Activated naive CD4-positive, alpha-beta T cell treated with anti-CD3 and anti-CD28 coated beads, Interleukin-2, amount 10 ng/mL, durations not matched to agents 7 days and 5 days (primary cell): ENCODE measurements around the gene NRG2.

Experiments used
- CTCF ChIA-PET: fragments of 350-600 bp; sonication (Branson Sonifier 250); formaldehyde crosslinking; loops from one replicate; lab custom pipeline; 2021; ENCODE audit warnings: antibody characterized with exemption; lab: Charles Lee
- DNase-seq: peaks from one replicate; pipeline ENCODE4 v3.0.0-alpha.2; 2020
- H3K27ac Mint-ChIP-seq: one replicate; pipeline ENCODE4 v1.8.0; 2021; ENCODE audit warnings: mild to moderate bottlenecking, moderate library complexity, mixed read lengths
- H3K27me3 Mint-ChIP-seq: one replicate; pipeline ENCODE4 v1.8.0; 2021; ENCODE audit warnings: mild to moderate bottlenecking, mixed read lengths
- H3K36me3 Mint-ChIP-seq: one replicate; pipeline ENCODE4 v1.8.0; 2021; ENCODE audit warnings: mixed read lengths
- H3K4me1 Mint-ChIP-seq: one replicate; pipeline ENCODE4 v1.8.0; 2021; ENCODE audit warnings: mixed read lengths
- H3K4me3 Mint-ChIP-seq: one replicate; pipeline ENCODE4 v1.8.0; 2021; ENCODE audit warnings: mild to moderate bottlenecking, moderate library complexity, mixed read lengths
- H3K9me3 Mint-ChIP-seq: one replicate; pipeline ENCODE4 v1.8.0; 2021; ENCODE audit warnings: mixed read lengths

NRG2 gene

DNA sequence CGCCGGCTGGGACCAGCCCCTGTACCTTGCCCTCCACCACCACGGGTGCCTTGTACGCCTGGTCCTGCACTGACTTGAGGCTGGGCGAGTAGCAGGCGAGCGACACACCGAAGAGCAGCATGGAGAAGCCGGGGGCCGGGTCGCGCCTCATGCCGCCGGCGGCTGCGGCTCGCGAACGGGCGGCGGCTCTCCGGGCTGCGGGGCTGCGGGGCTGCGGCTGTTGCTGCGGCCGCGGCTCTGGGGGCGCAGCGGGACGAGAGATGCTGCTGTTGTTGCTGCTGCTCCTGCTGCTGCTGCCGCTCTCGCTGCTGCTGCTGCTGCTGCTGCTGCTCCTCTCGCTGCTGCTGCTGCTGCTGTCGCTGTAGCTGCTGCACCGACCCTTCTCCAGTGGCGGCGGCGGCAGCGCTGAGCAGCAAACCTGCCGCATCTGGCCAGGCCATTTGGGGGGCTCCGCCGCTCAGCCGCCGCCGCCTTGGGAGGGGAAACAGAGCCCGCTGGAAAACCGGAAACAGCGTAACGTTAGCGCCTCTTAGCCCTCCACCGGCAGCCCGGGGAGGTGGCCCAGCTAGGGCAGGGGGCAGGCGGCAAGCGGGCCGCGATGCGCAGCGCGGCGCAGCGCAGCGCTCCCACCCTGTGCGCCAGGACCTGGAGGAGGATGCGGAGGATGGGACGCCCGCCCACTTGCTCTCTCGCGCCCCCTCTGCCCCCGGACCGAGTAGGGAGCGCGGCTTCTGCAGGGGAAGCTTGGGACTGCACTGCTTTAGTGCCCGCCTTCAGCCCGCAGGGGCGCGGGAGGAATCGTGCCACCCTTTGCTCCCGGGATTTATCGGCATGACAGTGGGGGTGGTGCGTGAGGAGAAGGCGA lies at the start of gene NRG2:
Gene NRG2 (minus strand): TSS at position 657 of the 865 bp plus-strand sequence.
- H3K4me3 Mint-ChIP-seq, result peak within 1 kb of the TSS; percentile 55
- CTCF ChIA-PET, result interaction anchor here (1.0 to 1.4 kb wide), 3 partner anchors 30 to 104 kb away, joined by 3 to 4 read pairs (median 4); no protein-coding TSS in a partner anchor
- peak; percentile 65 for DNase-seq
- H3K9me3 Mint-ChIP-seq, result no peaks in the 10 kb centered on the region
- H3K36me3 Mint-ChIP-seq, result no peaks in the 10 kb centered on the region
- H3K27ac Mint-ChIP-seq, result no peak within 1 kb of the TSS
- peaks cover 77% of the 10 kb centered on the region for H3K27me3 Mint-ChIP-seq
- peaks cover 21% of the 10 kb centered on the region for H3K4me1 Mint-ChIP-seq

DNA sequence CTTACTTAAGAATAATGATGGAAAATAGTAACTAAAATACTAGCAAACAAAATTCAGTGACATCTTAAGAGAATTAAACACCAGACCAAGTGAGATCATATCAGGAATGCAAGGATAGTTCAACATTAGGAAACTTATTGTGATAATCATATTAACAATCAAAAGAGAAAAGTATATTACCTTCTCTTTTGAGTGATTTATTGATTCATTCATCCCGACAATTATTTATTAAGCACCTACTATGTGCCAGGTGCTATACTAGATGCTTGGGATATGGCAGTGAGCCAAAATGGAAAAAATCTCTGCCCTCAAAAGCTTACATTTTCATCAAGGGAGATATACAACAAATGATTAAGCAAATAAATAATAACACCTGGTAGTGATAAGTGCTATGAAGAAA lies 47.2 kb upstream of the NRG2 start:
- no peak for DNase-seq
- peaks cover 28% of the 10 kb centered on the region for H3K27me3 Mint-ChIP-seq
- CTCF ChIA-PET, result no interaction called here
- H3K4me3 Mint-ChIP-seq, result no peak overlapping the region
- H3K27ac Mint-ChIP-seq, result no peak overlapping the region
- H3K9me3 Mint-ChIP-seq, result peaks cover 17% of the 10 kb centered on the region
- H3K36me3 Mint-ChIP-seq, result peaks cover 3% of the 10 kb centered on the region
- H3K4me1 Mint-ChIP-seq, result no peaks in the 10 kb centered on the region

DNA sequence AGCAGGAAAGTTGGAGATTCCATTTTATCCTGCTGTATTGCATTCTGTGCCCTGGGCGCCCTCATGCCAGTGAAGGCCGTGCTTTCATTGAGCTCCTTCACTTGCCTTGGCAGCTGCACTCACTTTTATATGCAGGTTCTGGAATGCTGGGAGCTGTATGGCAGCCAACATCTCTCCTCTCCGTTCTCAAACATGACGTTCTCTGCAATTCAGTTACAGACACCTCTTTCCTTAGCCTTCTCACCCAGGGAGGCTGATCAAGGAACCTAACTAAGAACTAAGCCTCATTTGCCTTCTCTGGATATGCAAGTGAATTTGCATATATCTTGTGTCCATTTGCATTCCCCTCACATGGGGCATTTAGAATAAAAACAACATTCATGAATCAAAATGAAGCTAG lies 41.4 kb upstream of the NRG2 start:
- no peaks in the 10 kb centered on the region for H3K4me1 Mint-ChIP-seq
- H3K27me3 Mint-ChIP-seq, result peaks cover 47% of the 10 kb centered on the region
- H3K9me3 Mint-ChIP-seq, result peaks cover 4% of the 10 kb centered on the region
- no peak overlapping the region for H3K27ac Mint-ChIP-seq
- no peak for DNase-seq
- peaks cover 2% of the 10 kb centered on the region for H3K36me3 Mint-ChIP-seq
- CTCF ChIA-PET, result interaction anchor here (0.8 to 1.1 kb wide), 2 partner anchors 9 to 22 kb away, joined by 3 read pairs; no protein-coding TSS in a partner anchor
- no peak overlapping the region for H3K4me3 Mint-ChIP-seq

DNA sequence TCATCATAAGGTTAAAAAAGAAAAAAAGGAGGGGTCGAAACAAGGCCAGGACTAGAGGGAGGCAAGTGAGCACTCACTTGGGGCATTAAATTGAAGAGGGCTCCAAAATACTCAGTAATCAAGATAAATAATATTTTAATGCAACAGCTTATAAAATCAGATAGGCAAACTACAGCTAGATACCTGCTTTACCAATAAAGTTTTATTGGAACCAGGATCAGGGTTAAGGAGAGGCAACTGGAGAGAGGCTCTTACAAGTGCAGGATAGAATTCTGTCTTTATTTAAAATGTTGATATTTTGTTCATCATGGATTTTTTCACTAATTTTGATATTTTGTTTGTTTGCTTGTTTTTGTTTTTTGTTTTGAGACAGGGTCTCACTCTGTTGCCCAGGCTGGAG lies 40.6 kb upstream of the NRG2 start:
- no peak overlapping the region for H3K4me3 Mint-ChIP-seq
- no peaks in the 10 kb centered on the region for H3K36me3 Mint-ChIP-seq
- no peaks in the 10 kb centered on the region for H3K4me1 Mint-ChIP-seq
- peaks cover 47% of the 10 kb centered on the region for H3K27me3 Mint-ChIP-seq
- no peaks in the 10 kb centered on the region for H3K9me3 Mint-ChIP-seq
- DNase-seq, result no peak
- H3K27ac Mint-ChIP-seq, result no peak overlapping the region
- CTCF ChIA-PET, result no interaction called here

DNA sequence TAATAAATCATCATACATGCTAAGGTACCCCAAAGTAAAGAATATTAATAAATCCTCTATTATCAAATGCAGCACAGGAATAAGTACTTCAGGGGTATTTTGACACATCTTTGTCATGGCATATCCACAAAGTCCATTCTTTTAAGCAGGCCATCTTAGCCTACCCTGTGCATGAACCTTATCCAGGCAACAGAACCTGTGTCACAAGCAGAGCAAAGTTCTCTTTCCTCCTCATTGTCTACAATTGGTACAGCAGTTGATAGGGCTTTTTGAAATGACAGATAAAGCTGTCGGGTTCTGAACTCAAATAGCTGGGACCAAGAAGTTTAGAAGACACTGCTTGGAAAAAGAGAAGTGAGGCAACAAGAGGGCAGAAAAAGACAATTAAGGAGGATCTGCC lies 40.0 kb upstream of the NRG2 start:
- Mint-ChIP-seq H3K27me3 (peaks cover 42% of the 10 kb centered on the region), H3K9me3 (no peaks in the 10 kb centered on the region), H3K27ac (no peak overlapping the region), H3K4me1 (no peaks in the 10 kb centered on the region), H3K36me3 (no peaks in the 10 kb centered on the region), H3K4me3 (no peak overlapping the region)
- no peak for DNase-seq
- CTCF ChIA-PET, result no interaction called here

DNA sequence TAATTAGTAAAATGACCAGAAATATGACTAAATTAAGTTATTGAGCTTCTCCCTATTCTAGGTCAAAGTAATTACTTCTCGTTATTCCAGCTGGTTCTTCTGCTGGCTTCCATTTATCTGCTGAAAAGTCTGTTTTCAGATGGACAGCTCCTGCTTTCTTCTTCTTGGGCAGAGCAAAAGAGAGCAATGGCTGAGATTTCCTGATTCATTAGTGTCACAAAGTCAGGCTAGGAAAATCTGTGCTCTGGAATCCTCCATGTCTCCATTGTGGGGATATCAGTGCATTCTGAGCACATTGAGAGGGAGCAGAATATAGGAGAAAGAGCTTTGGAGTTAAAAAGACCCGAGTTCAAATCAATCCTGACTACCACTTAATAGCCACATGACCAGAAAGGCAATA lies 33.7 kb upstream of the NRG2 start:
- no peak for DNase-seq
- no peaks in the 10 kb centered on the region for H3K9me3 Mint-ChIP-seq
- no peaks in the 10 kb centered on the region for H3K4me1 Mint-ChIP-seq
- no peaks in the 10 kb centered on the region for H3K36me3 Mint-ChIP-seq
- peaks cover 29% of the 10 kb centered on the region for H3K27me3 Mint-ChIP-seq
- CTCF ChIA-PET, result interaction anchor here (6.1 to 8.4 kb wide), 2 partner anchors 67 to 79 kb away, joined by 112 to 120 read pairs; no protein-coding TSS in a partner anchor
- no peak overlapping the region for H3K27ac Mint-ChIP-seq
- H3K4me3 Mint-ChIP-seq, result no peak overlapping the region

DNA sequence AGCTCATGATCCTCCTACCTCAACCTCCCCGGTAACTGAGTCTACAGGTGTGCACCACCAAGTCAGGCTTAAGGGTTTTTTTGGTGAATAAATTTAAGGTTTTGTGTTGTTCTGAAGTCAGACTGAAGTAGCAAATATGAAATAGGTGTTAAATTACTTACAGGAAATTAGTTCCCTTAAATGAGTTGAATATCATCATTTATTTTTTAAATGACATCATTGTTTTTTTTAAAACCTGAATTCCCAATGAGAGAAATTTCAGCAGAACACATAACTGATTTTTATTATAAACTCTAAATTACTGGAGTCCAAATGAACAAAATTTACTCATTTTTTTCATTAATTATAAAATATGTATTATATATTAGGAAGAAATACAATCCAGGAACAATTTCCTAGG lies 33.0 kb upstream of the NRG2 start:
- Mint-ChIP-seq H3K4me1 (no peaks in the 10 kb centered on the region), H3K4me3 (no peak overlapping the region), H3K36me3 (no peaks in the 10 kb centered on the region), H3K9me3 (no peaks in the 10 kb centered on the region), H3K27me3 (peaks cover 23% of the 10 kb centered on the region), H3K27ac (no peak overlapping the region)
- DNase-seq, result no peak
- CTCF ChIA-PET, result interaction anchor here (0.8 to 8.4 kb wide), 3 partner anchors 40 to 80 kb away, joined by 4 to 120 read pairs (median 112); no protein-coding TSS in a partner anchor

DNA sequence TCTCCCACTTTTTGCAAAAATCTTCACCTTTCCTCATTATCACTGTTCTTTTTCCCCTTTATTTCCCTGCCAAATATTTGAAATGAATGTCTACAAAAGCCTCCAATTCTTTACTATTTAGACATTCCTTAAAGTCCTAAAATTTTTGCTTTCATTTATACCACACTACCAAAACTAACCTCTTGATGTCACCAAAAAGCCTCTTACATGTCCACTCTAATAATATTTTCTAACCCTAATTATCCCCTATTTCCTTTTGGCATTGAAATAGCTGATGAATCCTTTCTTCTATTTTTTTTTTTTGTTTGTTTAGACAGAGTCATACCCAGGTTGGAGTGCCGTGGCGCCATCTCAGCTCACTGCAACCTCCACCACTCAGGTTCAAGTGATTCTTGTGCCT lies 32.3 kb upstream of the NRG2 start:
- DNase-seq, result no peak
- CTCF ChIA-PET, result interaction anchor here (0.6 to 8.4 kb wide), 5 partner anchors 10 to 81 kb away, joined by 3 to 120 read pairs (median 4); no protein-coding TSS in a partner anchor
- no peak overlapping the region for H3K4me3 Mint-ChIP-seq
- H3K27me3 Mint-ChIP-seq, result peaks cover 23% of the 10 kb centered on the region
- H3K27ac Mint-ChIP-seq, result no peak overlapping the region
- no peaks in the 10 kb centered on the region for H3K9me3 Mint-ChIP-seq
- H3K36me3 Mint-ChIP-seq, result no peaks in the 10 kb centered on the region
- H3K4me1 Mint-ChIP-seq, result no peaks in the 10 kb centered on the region

DNA sequence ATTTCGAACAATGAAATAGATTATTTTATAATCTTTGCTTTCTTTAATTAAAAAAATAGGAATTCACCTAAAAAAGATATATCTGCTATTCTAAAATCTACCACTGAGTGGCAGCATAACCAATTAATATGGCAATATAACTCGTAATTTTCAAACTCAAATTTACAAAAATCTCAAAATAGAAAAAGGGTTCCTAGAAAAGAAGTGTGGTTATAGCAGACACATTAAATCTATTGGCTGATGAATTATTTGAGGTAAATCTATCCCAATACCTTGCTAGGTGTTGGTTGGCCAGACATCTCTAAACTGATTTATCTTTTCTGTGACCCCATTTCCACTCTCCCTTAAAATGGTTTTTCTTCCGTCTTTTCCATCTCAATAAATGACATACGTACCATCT lies 30.2 kb upstream of the NRG2 start:
- no peak for DNase-seq
- no peak overlapping the region for H3K4me3 Mint-ChIP-seq
- no peak overlapping the region for H3K27ac Mint-ChIP-seq

DNA sequence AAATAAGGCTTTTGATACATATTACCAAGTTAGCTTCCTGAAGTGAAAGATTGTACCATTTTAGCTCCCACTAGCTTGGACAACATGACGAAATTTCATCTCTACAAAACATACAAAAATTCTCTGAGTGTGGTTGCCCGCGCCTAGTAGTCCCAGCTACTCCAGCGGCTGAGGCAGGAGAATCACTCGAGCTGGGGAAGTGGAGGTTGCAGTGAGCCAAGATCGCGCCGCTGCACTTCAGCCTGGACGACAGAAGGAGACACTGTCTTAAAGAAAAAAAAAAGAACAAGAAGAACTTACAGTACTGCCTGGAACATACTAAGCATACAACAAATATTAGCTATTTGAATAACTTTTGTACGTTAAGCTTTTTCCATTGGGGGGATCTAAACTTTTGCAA lies 29.7 kb upstream of the NRG2 start:
- Mint-ChIP-seq H3K9me3 (no peaks in the 10 kb centered on the region), H3K36me3 (no peaks in the 10 kb centered on the region), H3K27me3 (peaks cover 34% of the 10 kb centered on the region), H3K4me3 (no peak overlapping the region), H3K27ac (no peak overlapping the region), H3K4me1 (no peaks in the 10 kb centered on the region)
- CTCF ChIA-PET, result interaction anchor here (0.7 to 8.4 kb wide), 21 partner anchors 8 to 356 kb away, joined by 3 to 120 read pairs (median 4); partner anchors contain the start of genes NRG2 and PURA
- no peak for DNase-seq

More for the DNA sequence above, 30.2 kb upstream of the NRG2 start:
- Mint-ChIP-seq H3K9me3 (no peaks in the 10 kb centered on the region), H3K4me1 (no peaks in the 10 kb centered on the region), H3K36me3 (no peaks in the 10 kb centered on the region), H3K27me3 (peaks cover 33% of the 10 kb centered on the region)
- CTCF ChIA-PET, result interaction anchor here (0.7 to 8.4 kb wide), 21 partner anchors 8 to 357 kb away, joined by 3 to 120 read pairs (median 4); partner anchors contain the start of genes NRG2 and PURA

DNA sequence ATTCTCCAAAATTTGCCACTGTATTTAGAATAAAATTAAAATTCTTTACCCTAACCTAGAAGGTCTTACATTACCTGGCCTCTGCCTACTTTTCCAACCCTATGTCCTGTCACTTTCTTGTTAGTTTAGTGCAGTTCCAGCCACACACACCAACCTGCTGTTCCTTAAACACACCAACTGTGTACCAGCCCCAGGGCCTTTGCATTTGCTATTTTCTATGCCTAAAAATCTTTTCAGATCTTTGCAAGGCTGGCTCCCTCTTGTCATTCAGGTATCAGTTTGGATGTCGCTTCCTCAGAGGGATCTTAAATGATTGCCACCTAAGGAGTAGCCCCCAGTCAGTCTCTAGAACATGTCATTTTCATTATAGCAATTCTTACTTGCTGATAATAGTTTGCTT lies 17.7 kb upstream of the NRG2 start:
- H3K4me1 Mint-ChIP-seq, result no peaks in the 10 kb centered on the region
- CTCF ChIA-PET, result no interaction called here
- H3K27ac Mint-ChIP-seq, result no peak overlapping the region
- no peaks in the 10 kb centered on the region for H3K9me3 Mint-ChIP-seq
- H3K36me3 Mint-ChIP-seq, result no peaks in the 10 kb centered on the region
- DNase-seq, result no peak
- peaks cover 9% of the 10 kb centered on the region for H3K27me3 Mint-ChIP-seq
- H3K4me3 Mint-ChIP-seq, result no peak overlapping the region

DNA sequence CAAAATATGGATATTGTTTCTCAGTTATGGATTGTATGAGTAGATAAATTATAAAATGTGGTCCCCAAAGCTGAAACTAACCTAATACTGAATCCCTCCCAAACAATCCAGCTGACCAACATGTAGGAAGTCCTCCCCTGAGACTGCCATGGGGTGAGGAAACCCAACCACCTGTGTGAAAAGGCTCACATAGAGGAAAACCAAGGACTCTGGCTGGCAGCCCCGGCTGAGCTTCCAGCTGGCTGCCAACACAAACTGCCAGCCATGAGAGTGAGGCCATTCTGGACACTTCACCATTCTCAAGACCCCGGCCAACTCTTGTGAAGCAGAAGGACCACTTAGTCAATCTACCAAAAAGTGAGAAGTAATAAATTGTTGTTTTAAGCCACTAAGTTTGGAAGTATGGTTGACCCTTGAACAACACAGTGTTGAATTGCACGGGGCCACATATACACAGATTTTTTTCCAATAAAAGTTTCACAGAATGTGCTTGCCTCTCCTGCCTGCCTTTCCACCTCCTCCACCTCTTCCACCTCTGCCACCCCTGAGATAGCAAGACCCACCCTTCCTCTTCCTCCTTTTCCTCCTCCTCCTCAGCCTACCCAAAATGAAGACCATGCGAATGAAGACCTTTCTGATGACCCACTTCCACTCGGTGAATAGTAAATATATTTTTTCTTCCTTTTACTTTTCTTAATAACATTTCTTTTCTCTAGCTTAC lies 15.3 kb upstream of the NRG2 start:
- peaks cover 7% of the 10 kb centered on the region for H3K27me3 Mint-ChIP-seq
- no peaks in the 10 kb centered on the region for H3K9me3 Mint-ChIP-seq
- no peak overlapping the region for H3K27ac Mint-ChIP-seq
- H3K4me1 Mint-ChIP-seq, result no peaks in the 10 kb centered on the region
- H3K36me3 Mint-ChIP-seq, result no peaks in the 10 kb centered on the region
- DNase-seq, result no peak
- CTCF ChIA-PET, result interaction anchor here (1.5 kb wide), 1 partner anchor 14 kb away, joined by 4 read pairs; no protein-coding TSS in a partner anchor
- H3K4me3 Mint-ChIP-seq, result no peak overlapping the region

DNA sequence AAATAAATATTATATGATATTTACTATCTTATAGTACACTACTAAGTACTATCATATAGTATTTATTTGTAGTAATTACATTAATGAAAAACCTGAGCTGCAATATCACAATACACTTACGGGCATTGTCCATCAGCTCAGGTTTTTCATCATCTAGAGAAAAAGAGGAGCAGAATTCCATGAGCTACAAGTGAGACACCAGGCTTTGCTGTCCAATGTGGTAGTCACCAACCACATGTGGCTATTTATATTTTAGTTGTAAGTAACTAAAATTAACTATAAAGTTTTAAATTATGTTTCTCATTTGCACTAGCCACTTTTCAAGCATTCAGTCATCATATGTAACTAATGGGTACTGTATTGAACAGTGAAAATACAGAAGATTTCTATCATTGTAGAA lies 13.8 kb upstream of the NRG2 start:
- Mint-ChIP-seq H3K27ac (no peak overlapping the region), H3K4me3 (no peak overlapping the region), H3K9me3 (no peaks in the 10 kb centered on the region), H3K27me3 (peaks cover 4% of the 10 kb centered on the region), H3K4me1 (no peaks in the 10 kb centered on the region), H3K36me3 (no peaks in the 10 kb centered on the region)
- CTCF ChIA-PET, result interaction anchor here (1.5 kb wide), 1 partner anchor 16 kb away, joined by 4 read pairs; no protein-coding TSS in a partner anchor
- no peak for DNase-seq

DNA sequence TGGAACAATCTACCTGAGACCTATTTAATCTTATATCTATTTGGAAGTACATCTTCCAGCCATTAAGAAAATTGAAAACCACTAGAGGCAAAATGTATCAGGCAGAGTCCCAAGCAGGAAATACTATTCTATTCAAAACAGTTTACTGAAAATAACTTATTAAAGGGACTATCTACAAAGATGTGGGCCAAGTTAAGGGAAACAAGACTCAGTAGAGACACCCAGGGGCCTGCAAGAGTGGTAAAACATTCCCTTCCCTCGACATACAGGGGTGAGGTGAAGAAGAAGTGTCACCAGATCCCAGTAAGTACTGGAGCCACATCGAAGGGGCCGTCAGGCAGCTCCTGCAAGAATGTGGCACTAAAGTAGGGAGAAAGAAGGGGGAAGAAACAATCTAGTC lies 12.1 kb upstream of the NRG2 start:
- CTCF ChIA-PET, result interaction anchor here (1.3 kb wide), 1 partner anchor 11 kb away, joined by 3 read pairs; no protein-coding TSS in a partner anchor

More for the DNA sequence above, 12.1 kb upstream of the NRG2 start:
- no peaks in the 10 kb centered on the region for H3K4me1 Mint-ChIP-seq
- DNase-seq, result no peak
- H3K9me3 Mint-ChIP-seq, result no peaks in the 10 kb centered on the region
- H3K36me3 Mint-ChIP-seq, result no peaks in the 10 kb centered on the region
- peaks cover 4% of the 10 kb centered on the region for H3K27me3 Mint-ChIP-seq
- no peak overlapping the region for H3K4me3 Mint-ChIP-seq
- H3K27ac Mint-ChIP-seq, result no peak overlapping the region
